IMR-90 (cell line): Measurements from ENCODE around the gene IER3. TPM values are rescaled to one million over a fixed set of nuclear protein-coding genes. Genes with fewer than 3 reads are reported as not detected.
"Not testable (repeated sequence)": the region's sequence is repeated elsewhere in the genome, so short reads cannot be mapped to it uniquely, and the experiment has no call there.

Experiments used
- ATAC-seq: fragments of 200-7000 bp; cut with Tn5 transposase; 2 replicates; pipeline ENCODE4 v1.9.1; 2020; ENCODE audit warnings: low read depth, mild to moderate bottlenecking, moderate library complexity
- BruUV-seq: library from RNA; stranded (reverse); fragments of 400-500 nt; replicated peaks from 2 replicates; lab custom pipeline; 2021; lab: Mats Ljungman, UMichigan
- CTCF ChIA-PET: fragments of 300-600 bp; formaldehyde crosslinking; extraction: SDS; loops from one replicate; lab custom pipeline; 2021; ENCODE audit warnings: antibody characterized with exemption; lab: Yijun Ruan, JAX
- POLR2A ChIA-PET: fragments of 300-600 bp; sonication (Branson Sonifier 250); formaldehyde crosslinking; loops from one replicate; lab custom pipeline; 2022; ENCODE audit warnings: antibody characterized with exemption; ENCODE audit not compliant: unreplicated experiment; lab: Charles Lee
- DNase-seq: peaks from one replicate; pipeline ENCODE4 v3.0.0; 2013
- H2AFZ ChIP-seq: replicated peaks from 2 replicates; pipeline ENCODE3; 2013; ENCODE audit warnings: low read length, mild to moderate bottlenecking; ENCODE audit not compliant: poor library complexity
- H2AK5ac ChIP-seq: 2 replicates; pipeline ENCODE4 v1.6.1; 2013; ENCODE audit warnings: low read depth, low read length, inconsistent platforms
- H2AK9ac ChIP-seq: replicated peaks from 2 replicates; pipeline ENCODE3; 2013; ENCODE audit warnings: mild to moderate bottlenecking, low read depth, low read length, moderate library complexity; ENCODE audit not compliant: poor library complexity
- H2BK120ac ChIP-seq: 2 replicates; pipeline ENCODE4 v1.6.1; 2013; ENCODE audit warnings: low read depth, low read length, inconsistent platforms
- H2BK15ac ChIP-seq: 3 replicates; pipeline ENCODE4 v1.6.1; 2013; ENCODE audit warnings: low read depth, low read length, inconsistent platforms
- H2BK20ac ChIP-seq: 2 replicates; pipeline ENCODE4 v1.6.1; 2013; ENCODE audit warnings: low read depth, mild to moderate bottlenecking, inconsistent platforms, low read length, moderate library complexity
- H2BK5ac ChIP-seq: 2 replicates; pipeline ENCODE4 v1.6.1; 2013; ENCODE audit warnings: mild to moderate bottlenecking, low read depth, low read length, inconsistent platforms; ENCODE audit not compliant: poor library complexity, severe bottlenecking
- H3K14ac ChIP-seq: replicated peaks from 2 replicates; pipeline ENCODE4 v1.6.1; 2013; ENCODE audit warnings: low read depth, low read length, inconsistent platforms
- H3K18ac ChIP-seq: 2 replicates; pipeline ENCODE4 v1.6.1; 2013; ENCODE audit warnings: low read depth, low read length, control low read depth
- H3K23ac ChIP-seq: 2 replicates; pipeline ENCODE4 v1.6.1; 2013; ENCODE audit warnings: low read depth, low read length, inconsistent platforms
- H3K27ac ChIP-seq: 2 replicates; pipeline ENCODE4 v1.5.1; 2013; ENCODE audit warnings: mild to moderate bottlenecking, control low read depth, low read length; ENCODE audit not compliant: insufficient read depth
- H3K27me3 ChIP-seq: 2 replicates; pipeline ENCODE4 v1.6.1; 2013; ENCODE audit warnings: low read length; ENCODE audit not compliant: control insufficient read depth, insufficient read depth
- H3K36me3 ChIP-seq: 2 replicates; pipeline ENCODE4 v1.6.1; 2013; ENCODE audit warnings: low read length, mixed read lengths; ENCODE audit not compliant: control insufficient read depth, insufficient read depth
- H3K4ac ChIP-seq: 2 replicates; pipeline ENCODE4 v1.6.1; 2013; ENCODE audit warnings: low read depth, low read length, inconsistent platforms
- H3K4me1 ChIP-seq: 2 replicates; pipeline ENCODE4 v1.6.1; 2013; ENCODE audit warnings: low read length, mixed read lengths; ENCODE audit not compliant: control insufficient read depth, insufficient read depth
- H3K4me2 ChIP-seq: 2 replicates; pipeline ENCODE4 v1.6.1; 2013; ENCODE audit warnings: low read depth, mild to moderate bottlenecking, control low read depth, low read length, moderate library complexity
- H3K4me3 ChIP-seq: 2 replicates; pipeline ENCODE4 v1.5.1; 2013; ENCODE audit warnings: low read depth, mild to moderate bottlenecking, control low read depth, low read length, moderate library complexity; ENCODE audit not compliant: insufficient read depth
- H3K56ac ChIP-seq: 2 replicates; pipeline ENCODE4 v1.6.1; 2013; ENCODE audit warnings: low read length, inconsistent platforms; ENCODE audit not compliant: insufficient read depth; ENCODE audit errors: extremely low read depth
- H3K79me1 ChIP-seq, 2 experiments: 2 replicates each; pipeline ENCODE4 v1.6.1; 2013; ENCODE audit warnings: low read length in 2 of 2, inconsistent platforms in 1 of 2, low read depth in 1 of 2
- H3K9ac ChIP-seq: 2 replicates; pipeline ENCODE4 v1.6.1; 2013; ENCODE audit warnings: low read depth, low read length, control low read depth
- H3K9me1 ChIP-seq: 2 replicates; pipeline ENCODE4 v1.6.1; 2013; ENCODE audit warnings: low read length, inconsistent platforms; ENCODE audit not compliant: insufficient read depth
- H3K9me3 ChIP-seq: 2 replicates; pipeline ENCODE4 v1.6.1; 2013; ENCODE audit warnings: low read length; ENCODE audit not compliant: control insufficient read depth, insufficient read depth
- H4K20me1 ChIP-seq: 2 replicates; pipeline ENCODE4 v1.6.1; 2013; ENCODE audit warnings: low read length, inconsistent platforms; ENCODE audit not compliant: insufficient read depth
- H4K5ac ChIP-seq: 2 replicates; pipeline ENCODE4 v1.6.1; 2013; ENCODE audit warnings: mild to moderate bottlenecking, low read depth, low read length, control low read depth
- H4K8ac ChIP-seq, 2 experiments: 2 replicates each; pipeline ENCODE4 v1.6.1; 2013; ENCODE audit warnings: low read depth in 2 of 2, low read length in 2 of 2, control low read depth in 1 of 2, inconsistent platforms in 1 of 2
- H4K91ac ChIP-seq: 2 replicates; pipeline ENCODE4 v1.6.1; 2013; ENCODE audit warnings: low read depth, low read length, inconsistent platforms; ENCODE audit not compliant: insufficient read depth
- WGBS, 2 experiments: methylation state at CpG; one replicate each; pipeline versions ENCODE4 v1.1.5 to v1.1.7; 2013; ENCODE audit warnings: missing lambda C conversion rate in 2 of 2; ENCODE audit not compliant: insufficient read length in 1 of 2; ENCODE audit errors: extremely low coverage in 2 of 2; 5-methylcytosine and 5-hydroxymethylcytosine counted together
- dilution Hi-C: fragments of 300-500 bp; cut with HindIII; formaldehyde crosslinking; loops from one replicate; pipeline ENCODE4 v1.14.3; 2018; ENCODE audit warnings: low sequenced_read_pairs; ENCODE audit not compliant: unreplicated experiment
- in situ Hi-C: fragments of 300-500 bp; cut with MboI; formaldehyde crosslinking; loops from 3 replicates; pipeline ENCODE4 v1.14.3; 2019; ENCODE audit warnings: low sequenced_read_pairs, inconsistent platforms, mixed read lengths
- intact Hi-C: fragments of 100-400 bp; cut with micrococcal nuclease; formaldehyde crosslinking; loops from 2 replicates; pipeline ENCODE4 v1.10.0; 2022
- polyA plus RNA-seq, 3 experiments: library from polyadenylated mRNA; depleted of rRNA; stranded (reverse); fragments of >200 nt; gene quantifications; 2 replicates each; pipeline ENCODE4 v1.2.3, GENCODE V29; 2012; ENCODE audit warnings: low replicate concordance in 1 of 3
- total RNA-seq: library from RNA; depleted of rRNA; stranded (reverse); fragments of >200 nt; gene quantifications from 2 replicates; pipeline ENCODE4 v1.2.3, GENCODE V29; 2012

Gene IER3
- total and polyA plus RNA-seq, 2 of the 4 experiments (the other 2 are of a cell fraction), result 38.4 to 159 TPM

DNA sequence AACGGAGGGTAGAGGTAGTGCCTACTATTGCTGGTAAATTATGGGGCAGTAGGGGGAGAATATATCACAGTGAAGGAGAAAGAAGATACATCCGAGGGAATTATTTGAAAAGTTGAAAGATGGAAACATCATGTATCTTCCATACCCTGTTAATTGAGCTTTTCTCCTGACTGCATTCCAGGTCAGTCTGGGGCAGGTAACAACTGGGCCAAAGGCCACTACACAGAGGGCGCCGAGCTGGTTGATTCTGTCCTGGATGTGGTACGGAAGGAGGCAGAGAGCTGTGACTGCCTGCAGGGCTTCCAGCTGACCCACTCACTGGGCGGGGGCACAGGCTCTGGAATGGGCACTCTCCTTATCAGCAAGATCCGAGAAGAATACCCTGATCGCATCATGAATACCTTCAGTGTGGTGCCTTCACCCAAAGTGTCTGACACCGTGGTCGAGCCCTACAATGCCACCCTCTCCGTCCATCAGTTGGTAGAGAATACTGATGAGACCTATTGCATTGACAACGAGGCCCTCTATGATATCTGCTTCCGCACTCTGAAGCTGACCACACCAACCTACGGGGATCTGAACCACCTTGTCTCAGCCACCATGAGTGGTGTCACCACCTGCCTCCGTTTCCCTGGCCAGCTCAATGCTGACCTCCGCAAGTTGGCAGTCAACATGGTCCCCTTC lies 21.0 kb downstream of the IER3 start:
- intact Hi-C loops, result not testable (repeated sequence)
- CTCF ChIA-PET, result interaction anchor here (0.6 to 1.6 kb wide), 7 partner anchors 11 to 97 kb away, joined by 3 to 12 read pairs (median 4); no protein-coding TSS in a partner anchor
- POLR2A ChIA-PET, result interaction anchor here (1.0 to 1.3 kb wide), 2 partner anchors 51 to 111 kb away, joined by 3 read pairs; partner anchors contain the start of gene DHX16

More for the DNA sequence above, 21.0 kb downstream of the IER3 start:
- ATAC-seq, H3K9me3 ChIP-seq, H3K4me1 ChIP-seq, H3K4ac ChIP-seq, H2AFZ ChIP-seq, H3K56ac ChIP-seq, H3K27me3 ChIP-seq, BruUV-seq, H4K91ac ChIP-seq, H2BK5ac ChIP-seq, H2BK120ac ChIP-seq, H4K8ac ChIP-seq, H3K27ac ChIP-seq, H2AK5ac ChIP-seq, H4K5ac ChIP-seq, H2AK9ac ChIP-seq, H3K4me3 ChIP-seq, dilution Hi-C loops, H3K18ac ChIP-seq, H3K9me1 ChIP-seq, H2BK20ac ChIP-seq, DNase-seq, H2BK15ac ChIP-seq: not testable (repeated sequence)
- WGBS, 2 experiments, result 73% methylated on average over 7 of the region's 16 CpGs; no CpG with 5 or more reads in 1 of the 2 experiments
- Histone ChIP-seq H3K9ac (peak overlapping the region; percentile 43; the same call in 1 of the 2 replicates), H4K20me1 (peaks cover 59% of the 10 kb centered on the region), H3K4me2 (peak overlapping the region; percentile 37; the same call in 1 of the 2 replicates), H3K14ac (peak overlapping the region; percentile 49), H3K36me3 (peaks cover 46% of the 10 kb centered on the region), H3K23ac (peak overlapping the region; percentile 76; the same call in 1 of the 2 replicates), H3K79me1 (peaks cover 12 to 38% of the 10 kb centered on the region in 2 experiments; a peak in 3 of 4 replicates)
- in situ Hi-C loops, result loop anchor here (5.0 kb wide), 1 partner anchor 41 kb away; no protein-coding TSS in a partner anchor
